Measurements from ENCODE around the gene FLNC. TPM values are rescaled to one million over a fixed set of nuclear protein-coding genes. Genes with fewer than 3 reads are reported as not detected.

Gene FLNC
- total and polyA plus RNA-seq, 2 of the 4 experiments (the other 2 are of a cell fraction), result 116 to 154 TPM

DNA sequence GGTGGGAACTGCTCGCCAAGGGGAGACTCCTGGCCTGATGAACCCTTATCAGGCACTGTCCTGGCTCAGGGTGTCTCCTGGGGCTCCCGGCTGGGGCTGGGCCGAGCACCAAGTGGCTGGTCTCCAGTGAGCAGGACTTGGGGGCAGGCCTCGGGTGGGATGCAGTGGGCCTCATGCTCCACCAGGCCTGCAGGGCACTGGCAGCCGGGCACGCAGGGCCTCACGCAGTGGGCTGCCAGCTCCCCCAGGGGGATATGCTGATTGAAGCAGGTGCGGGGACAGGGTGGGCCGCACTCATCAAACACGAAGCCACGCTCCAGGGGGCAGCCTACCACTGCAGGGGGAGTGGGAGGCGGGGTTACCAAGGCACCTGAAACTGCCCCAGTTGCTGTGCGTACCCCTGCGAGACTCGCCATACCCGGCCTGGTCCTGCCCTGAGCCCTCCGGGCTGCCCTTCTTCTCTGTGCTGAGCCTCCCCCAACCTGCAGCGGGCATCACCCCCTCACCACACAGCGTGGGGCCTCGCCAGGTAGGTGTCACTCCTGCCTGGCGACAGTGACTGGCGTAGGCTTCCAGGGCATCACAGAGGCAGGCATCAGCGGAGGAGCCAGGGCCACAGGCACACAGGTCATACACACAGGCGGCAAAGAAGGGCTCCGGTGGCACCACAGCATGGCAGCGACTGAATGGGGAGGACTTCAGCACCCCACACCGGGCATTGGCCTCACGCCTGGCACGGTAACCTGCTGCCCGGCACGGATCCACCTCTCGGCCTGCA lies 47.0 kb downstream of the FLNC start:
- H3K36me3 ChIP-seq (ENCODE audit: control insufficient read depth, insufficient read depth, low read length), result no peaks in the 10 kb centered on the region
- no peak overlapping the region for H3K4me3 ChIP-seq (ENCODE audit: insufficient read depth, low read depth, low read length)
- no peak overlapping the region for H4K5ac ChIP-seq (ENCODE audit: low read depth, low read length)
- H4K20me1 ChIP-seq (ENCODE audit: insufficient read depth, low read length), result no peaks in the 10 kb centered on the region
- no peaks in the 10 kb centered on the region for H3K4me1 ChIP-seq (ENCODE audit: control insufficient read depth, insufficient read depth, low read length)
- H3K4me2 ChIP-seq (ENCODE audit: low read depth, low read length), result no peak overlapping the region
- TF ChIP-seq BHLHE40 (IDR thresholded peaks at IDR 0.05; ENCODE audit: low read depth, low read length) (no peak), RAD21 (IDR thresholded peaks at IDR 0.05; ENCODE audit: low read length) (no peak), NFE2L2 (IDR thresholded peaks at IDR 0.05; ENCODE audit: low read depth, low read length) (no peak)
- TF ChIP-seq, protein P1, sequence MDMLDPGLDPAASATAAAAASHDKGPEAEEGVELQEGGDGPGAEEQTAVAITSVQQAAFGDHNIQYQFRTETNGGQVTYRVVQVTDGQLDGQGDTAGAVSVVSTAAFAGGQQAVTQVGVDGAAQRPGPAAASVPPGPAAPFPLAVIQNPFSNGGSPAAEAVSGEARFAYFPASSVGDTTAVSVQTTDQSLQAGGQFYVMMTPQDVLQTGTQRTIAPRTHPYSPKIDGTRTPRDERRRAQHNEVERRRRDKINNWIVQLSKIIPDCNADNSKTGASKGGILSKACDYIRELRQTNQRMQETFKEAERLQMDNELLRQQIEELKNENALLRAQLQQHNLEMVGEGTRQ (IDR thresholded peaks at IDR 0.05; ENCODE audit: low read depth, low read length), result no peak
- no peak overlapping the region for H2BK120ac ChIP-seq (ENCODE audit: low read depth, low read length)
- intact Hi-C loops (cut with micrococcal nuclease) (no loop called here), in situ Hi-C loops (cut with MboI; ENCODE audit: low sequenced_read_pairs) (loop anchor here (25.0 kb wide), 1 partner anchor 415 kb away; the partner anchor contains the start of gene HILPDA), dilution Hi-C loops (cut with HindIII; ENCODE audit: low sequenced_read_pairs, unreplicated experiment) (no loop called here)
- no peaks in the 10 kb centered on the region for H3K9me1 ChIP-seq (ENCODE audit: insufficient read depth, low read length)
- POLR2A ChIA-PET (ENCODE audit: unreplicated experiment), result no interaction called here
- CTCF ChIA-PET, result no interaction called here
- H2AK9ac ChIP-seq (replicated peaks; ENCODE audit: low read depth, low read length, poor library complexity), result no peak overlapping the region
- H3K4ac ChIP-seq (ENCODE audit: low read depth, low read length), result no peak overlapping the region
- H3K23ac ChIP-seq (ENCODE audit: low read depth, low read length), result no peak overlapping the region
- H3K79me1 ChIP-seq (ENCODE audit: low read depth in 1 of 2, low read length in 2 of 2), result no peaks in the 10 kb centered on the region
- WGBS, 2 experiments (ENCODE audit: extremely low coverage in 2 of 2, insufficient read length in 1 of 2), result 86% methylated on average over 24 of the region's 32 CpGs; no CpG with 5 or more reads in 1 of the 2 experiments
- H2AFZ ChIP-seq (replicated peaks; ENCODE audit: low read length, poor library complexity), result no peak overlapping the region
- no peak overlapping the region for H2BK20ac ChIP-seq (ENCODE audit: low read depth, low read length)
- no peak overlapping the region for H3K27ac ChIP-seq (ENCODE audit: insufficient read depth, low read length)
- H3K9me3 ChIP-seq (ENCODE audit: control insufficient read depth, insufficient read depth, low read length), result no peaks in the 10 kb centered on the region
- H3K14ac ChIP-seq (replicated peaks; ENCODE audit: low read depth, low read length), result no peak overlapping the region
- no peak overlapping the region for H2AK5ac ChIP-seq (ENCODE audit: low read depth, low read length)
- BruUV-seq (replicated peaks), result no TSS peak
- H3K18ac ChIP-seq (ENCODE audit: low read depth, low read length), result no peak overlapping the region
- no peak overlapping the region for H4K91ac ChIP-seq (ENCODE audit: insufficient read depth, low read depth, low read length)
- no peak overlapping the region for H3K9ac ChIP-seq (ENCODE audit: low read depth, low read length)
- no peak for DNase-seq
- H3K27me3 ChIP-seq (ENCODE audit: control insufficient read depth, insufficient read depth, low read length), result peaks cover 15% of the 10 kb centered on the region
- H3K56ac ChIP-seq (ENCODE audit: extremely low read depth, insufficient read depth, low read length), result no peak overlapping the region
- no peak overlapping the region for H2BK5ac ChIP-seq (ENCODE audit: low read depth, low read length, poor library complexity, severe bottlenecking)
- no peak overlapping the region for H4K8ac ChIP-seq (ENCODE audit: low read depth in 2 of 2, low read length in 2 of 2)
- no peak overlapping the region for H2BK15ac ChIP-seq (ENCODE audit: low read depth, low read length)
- ATAC-seq (ENCODE audit: low read depth), result no peak

Measured in IMR-90 (cell line).